HG02884 (cell line): ENCODE results near the gene GADL1.

Experiments used
- ATAC-seq: cut with Tn5 transposase; IDR thresholded peaks from one replicate; pipeline ENCODE4 v1.9.1; 2021; ENCODE audit warnings: mild to moderate bottlenecking, moderate library complexity; ENCODE audit not compliant: unreplicated experiment

GADL1 gene

DNA sequence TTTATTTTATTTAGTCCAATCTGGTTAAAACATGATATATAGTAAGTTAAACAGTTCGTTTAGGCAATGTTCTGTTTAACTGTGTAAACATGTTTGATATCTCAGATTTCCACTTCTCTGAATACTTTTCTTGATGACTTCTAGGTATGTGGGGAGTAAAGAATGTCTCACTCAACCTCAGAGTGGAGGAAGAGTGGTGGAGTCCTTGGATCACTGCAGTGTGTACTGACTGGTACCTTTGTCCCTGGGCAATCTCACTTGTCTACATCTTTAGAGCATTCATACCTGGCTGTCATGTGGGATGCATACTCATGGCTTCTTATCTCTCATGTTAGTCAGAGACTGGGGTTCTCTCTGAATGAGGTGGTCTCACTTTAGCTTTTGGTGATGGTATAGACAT lies 15.6 kb downstream of the GADL1 start:
- ATAC-seq, result no peak

DNA sequence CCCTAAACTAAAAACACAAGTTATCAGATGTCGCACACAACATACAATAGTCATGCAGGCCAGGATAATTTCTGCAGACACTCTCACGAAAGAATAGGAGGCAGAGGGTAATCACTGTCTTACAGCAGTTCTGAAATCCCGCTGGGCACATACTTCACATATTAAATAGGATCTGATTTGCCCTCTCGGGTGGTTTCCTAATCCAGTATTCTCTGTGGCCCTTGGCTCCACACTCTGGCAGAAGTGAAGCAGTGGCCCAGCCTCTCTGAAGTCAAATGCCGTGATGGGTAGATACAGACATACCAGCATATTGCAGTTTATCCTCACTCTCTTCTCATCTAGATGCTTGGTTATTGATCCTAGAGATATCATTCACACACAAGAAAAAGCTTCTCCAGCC lies 19.0 kb downstream of the GADL1 start:
- no peak for ATAC-seq

DNA sequence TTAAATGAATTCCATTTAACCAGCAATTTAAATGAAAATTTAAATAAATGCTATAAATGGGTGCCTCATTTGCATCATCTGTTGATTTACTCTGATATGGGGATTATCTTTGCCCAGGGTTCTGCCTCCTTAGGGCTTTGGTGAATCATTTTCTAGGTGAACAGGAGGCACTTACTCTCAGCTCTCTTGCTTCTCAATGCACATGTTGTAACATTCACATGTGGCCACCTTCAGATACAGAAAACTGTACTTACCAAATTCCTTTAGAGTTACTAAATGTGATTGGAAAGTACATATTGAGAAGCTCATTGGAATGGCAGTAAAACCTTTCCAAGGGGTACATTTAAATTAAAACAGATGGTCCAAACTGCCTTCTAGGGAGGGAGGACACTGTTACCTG lies 20.8 kb downstream of the GADL1 start:
- ATAC-seq, result no peak

DNA sequence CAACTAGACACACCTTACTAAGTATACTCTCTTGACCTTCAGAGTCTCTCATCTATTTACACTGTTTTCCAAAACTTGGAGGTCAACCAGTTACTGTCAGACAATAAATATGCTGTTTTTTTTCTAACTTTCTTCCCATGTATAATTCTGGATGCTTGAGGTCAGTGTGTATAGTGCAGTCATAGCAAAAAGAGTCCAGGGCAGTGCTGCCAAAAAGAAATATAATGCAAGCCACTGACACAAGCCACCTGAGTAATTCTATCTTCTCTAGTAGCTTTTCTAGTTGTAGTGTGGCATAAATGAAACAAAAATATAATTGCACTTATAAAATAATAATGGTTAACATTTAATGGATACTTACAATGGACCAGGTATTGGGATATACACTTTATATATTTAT lies 21.6 kb downstream of the GADL1 start:
- ATAC-seq, result no peak

DNA sequence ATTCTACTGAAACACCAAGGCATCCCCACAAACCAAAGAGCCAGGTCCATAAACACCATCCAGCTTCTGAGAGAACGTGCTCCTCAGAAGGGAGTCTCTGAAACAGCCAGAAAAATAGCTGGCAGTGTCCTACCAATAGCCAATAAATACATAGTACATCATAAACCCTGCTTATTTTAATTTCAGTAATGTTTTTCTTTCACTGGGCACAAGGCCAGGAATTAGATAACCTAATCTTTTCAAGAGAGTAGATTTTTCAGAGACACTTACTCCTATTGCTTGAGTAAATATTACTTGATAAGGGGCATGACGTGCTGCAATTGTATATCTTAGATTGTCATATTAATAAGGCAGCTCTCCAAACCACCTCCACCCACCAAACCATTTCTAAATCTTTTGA lies 22.7 kb downstream of the GADL1 start:
- no peak for ATAC-seq

DNA sequence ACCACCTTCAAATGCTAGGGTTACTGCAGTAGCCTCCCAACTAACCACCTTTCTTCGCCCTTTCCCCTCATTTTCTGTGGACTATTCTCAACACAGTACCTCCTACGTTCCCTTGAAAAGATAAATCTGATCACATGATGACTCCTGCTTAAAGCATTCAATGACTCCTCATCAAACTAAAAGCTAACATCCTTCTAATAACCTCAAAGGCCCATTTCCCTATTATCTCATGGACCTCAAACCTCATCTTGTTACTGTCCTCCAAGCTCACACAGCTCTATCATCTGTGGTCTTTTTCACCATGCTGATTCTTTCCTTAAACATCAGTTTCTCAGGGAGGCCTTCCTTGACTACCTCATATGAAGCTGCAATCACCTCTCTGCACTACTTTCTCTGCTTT lies 29.6 kb downstream of the GADL1 start:
- no peak for ATAC-seq

DNA sequence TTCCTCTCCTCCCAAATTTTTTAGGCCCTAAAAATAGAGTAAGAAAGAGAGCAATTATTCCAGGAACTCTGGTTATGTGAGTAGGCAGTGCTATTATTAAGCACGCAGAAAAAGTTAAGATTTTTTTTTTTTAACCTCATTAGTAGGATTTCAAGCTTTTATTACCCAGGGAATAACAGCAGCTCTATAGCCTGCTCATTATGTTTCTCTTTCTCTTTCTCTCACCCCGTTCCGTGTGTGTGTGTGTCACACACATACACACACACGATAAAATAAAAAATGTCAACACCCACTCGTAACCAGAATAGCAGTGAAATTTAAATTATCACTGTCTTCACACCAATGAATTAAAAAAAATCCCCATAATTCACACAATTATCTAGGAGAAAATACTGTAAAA lies 30.3 kb downstream of the GADL1 start:
- ATAC-seq, result no peak

DNA sequence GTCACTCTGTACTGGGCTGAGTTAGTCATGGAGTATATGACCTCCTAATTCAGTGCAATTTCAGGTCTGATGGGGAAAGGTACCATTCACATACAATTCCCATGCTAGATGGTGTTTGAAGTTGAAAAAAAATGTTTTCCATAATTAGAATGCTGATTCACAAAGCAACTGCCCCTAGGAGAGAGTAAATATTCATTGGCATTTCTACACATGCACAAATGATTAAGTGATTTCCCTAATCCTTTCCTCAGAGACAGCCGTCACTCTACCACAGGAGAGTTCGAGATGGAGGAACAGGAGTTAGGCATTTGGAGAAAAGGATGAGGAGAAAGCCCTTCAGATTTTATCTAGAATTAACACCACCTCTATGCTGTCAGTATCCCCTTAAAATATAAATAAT lies 32.5 kb downstream of the GADL1 start:
- no peak for ATAC-seq

DNA sequence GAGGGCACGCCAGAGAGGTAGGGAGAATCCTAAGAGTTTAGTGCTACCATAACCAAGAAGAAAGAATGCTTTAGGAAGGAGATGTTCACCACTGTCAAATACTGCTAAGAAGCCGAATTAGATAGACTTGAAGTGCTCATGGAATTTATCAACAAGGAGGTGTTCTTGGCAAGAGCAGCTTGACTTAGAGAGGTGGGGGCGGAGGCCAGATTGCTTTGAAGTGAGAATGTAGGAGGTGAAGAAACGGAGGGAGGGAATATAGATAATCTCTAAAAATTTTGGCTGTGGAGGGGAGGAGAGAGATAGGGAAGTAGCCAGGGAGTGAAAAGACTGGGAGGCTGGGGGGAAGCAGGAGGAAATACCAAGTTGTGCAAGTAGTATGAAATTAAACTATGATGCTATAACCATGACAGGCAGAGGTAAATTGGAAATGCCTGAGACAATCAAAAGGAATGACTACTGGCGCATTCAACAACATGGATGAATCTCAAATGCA lies 35.5 kb downstream of the GADL1 start:
- ATAC-seq, result no peak

DNA sequence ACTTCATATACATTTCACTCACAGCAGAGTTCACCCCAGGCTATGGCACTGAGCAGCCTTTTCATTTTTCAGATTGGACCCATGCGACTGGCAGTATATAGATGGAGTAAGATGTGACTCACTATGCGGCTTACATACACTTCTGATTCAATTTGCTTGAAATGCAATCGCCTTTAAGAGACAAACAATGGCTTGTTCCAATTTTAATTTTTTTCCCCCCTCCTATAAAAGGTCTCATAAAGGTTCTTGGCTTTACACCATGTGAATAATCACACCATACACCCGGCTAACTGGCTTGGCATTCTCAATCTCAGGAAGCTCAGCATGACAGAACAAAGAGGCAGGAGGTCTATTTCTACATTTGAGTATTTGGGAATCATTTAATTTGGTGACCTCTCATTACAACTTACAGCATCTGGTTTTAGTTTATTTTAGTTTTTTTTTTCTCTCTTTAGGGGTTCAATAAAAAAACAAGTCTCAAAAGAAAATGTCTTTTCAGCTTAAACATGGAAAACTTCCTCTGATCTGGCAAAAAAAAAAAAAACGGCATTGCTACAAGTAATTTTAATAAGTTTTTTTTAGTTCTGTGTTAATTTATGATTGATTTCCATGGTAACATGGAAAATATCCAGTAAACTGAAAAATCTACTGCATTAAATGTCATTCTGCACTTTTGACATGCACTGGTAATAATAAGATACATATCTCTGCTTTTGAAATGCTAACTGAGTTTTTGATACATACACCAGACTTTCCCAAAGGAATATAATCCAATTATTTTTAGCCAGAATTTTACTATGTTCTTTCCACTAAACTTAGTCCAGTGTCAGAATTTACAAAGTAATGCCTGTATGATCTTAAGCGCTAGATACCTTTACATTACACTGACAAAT lies 38.8 kb downstream of the GADL1 start:
- ATAC-seq, result no peak

DNA sequence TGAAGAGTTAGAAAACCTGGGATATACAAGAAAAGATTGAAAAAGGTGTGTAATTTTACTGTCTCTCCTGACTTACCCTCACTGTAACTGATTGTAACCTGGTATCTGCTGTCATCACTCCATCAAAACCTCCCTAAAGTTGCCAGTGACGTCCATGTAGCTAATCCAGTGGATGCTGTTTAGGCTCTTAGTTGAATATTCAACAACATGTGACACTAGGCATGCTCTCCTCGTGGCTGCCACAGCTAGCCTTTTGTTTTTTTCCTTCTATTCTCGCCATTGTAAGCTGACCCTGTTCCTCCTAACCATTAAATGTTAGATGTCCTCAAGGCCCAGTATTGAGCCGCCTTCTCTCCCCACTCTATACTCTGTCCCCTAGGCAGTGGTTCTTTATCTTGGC lies 41.6 kb downstream of the GADL1 start:
- no peak for ATAC-seq

DNA sequence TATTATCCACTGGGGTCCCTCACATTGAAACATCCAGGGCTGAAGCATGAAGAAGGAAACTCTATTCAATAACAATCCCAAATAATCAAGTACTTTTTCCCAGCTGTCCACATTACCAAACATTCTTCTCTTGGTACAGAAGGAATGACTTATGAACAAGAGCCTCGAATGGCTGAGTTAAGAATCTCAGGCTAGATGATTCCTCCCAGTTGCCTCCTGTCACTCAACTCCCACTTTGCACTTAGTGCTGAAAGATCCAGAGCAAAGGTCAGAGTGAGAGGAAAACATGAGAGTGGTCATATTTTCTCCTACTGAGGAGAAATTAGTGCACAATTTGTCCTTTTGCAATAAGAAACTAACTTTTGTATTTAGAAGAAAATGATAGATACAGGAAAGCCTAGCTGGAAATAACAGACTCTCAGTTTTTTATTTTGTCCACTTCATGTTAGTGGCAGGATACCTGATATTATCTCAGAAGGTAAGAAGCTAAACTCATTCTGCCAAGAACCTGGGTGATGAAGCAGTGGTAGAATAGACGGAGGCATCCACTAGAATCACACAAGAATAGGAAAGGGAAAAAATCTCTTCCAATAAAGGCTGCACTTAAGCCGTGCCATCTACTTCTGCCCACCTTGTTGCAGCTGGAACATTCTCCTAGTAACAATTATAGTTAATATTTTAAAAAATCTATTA lies 46.2 kb downstream of the GADL1 start:
- ATAC-seq, result no peak

DNA sequence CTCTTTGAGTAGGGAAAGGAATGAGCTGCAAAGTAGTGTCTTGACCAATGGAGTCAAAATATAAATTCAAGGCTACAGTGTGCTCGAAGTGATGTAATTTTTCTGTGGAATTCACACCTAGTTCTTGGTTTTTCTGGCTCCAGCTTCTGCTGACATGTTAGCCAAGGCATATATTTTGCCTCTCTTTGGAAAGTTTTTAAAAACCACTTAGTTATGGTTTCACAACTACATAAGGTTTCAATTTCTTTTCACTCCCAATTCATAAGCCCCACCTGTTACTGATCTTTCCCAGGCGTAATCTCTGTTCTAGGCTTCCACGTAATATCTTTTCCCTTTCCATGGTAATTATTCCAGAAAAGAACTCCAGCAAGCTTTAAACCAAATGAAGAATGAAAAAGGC lies 46.9 kb downstream of the GADL1 start:
- no peak for ATAC-seq

DNA sequence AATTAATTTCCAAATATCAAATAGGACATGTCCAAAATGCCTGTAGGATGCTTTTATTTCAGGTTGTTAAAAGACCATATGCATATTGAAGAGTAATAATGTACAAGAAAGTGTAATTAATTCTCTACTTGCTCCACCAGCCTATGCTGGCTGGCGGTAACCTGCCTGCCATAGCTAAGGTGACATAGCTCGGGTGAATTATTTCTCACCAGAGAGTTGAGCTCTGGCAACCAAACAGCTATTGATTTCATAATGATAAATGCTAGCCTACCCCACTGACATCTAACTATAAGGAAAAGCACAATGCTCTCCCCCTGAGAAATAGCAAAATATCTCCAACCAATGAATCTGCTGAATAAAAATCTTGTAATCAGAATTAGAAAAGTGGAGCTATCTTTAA lies 48.9 kb downstream of the GADL1 start:
- ATAC-seq, result no peak

DNA sequence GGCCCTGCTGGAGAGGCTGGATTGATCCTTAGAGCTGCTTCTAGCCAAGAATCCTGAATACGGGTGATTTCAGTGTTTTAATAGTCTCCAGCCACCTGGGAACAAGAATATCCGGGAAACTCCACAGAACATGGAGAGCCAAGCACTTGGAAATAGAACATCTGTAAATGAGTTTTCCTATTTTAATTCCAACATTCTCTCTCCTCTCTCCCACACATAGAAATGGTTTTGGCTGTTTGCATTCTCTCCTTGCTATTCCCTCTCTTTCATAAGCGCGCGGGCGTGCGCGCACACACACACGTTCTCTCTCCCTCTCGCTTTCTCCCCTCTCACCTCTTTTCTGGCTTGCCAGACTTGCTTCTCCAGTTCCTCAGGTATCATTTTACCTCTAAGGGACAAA lies 50.6 kb downstream of the GADL1 start:
- no peak for ATAC-seq

DNA sequence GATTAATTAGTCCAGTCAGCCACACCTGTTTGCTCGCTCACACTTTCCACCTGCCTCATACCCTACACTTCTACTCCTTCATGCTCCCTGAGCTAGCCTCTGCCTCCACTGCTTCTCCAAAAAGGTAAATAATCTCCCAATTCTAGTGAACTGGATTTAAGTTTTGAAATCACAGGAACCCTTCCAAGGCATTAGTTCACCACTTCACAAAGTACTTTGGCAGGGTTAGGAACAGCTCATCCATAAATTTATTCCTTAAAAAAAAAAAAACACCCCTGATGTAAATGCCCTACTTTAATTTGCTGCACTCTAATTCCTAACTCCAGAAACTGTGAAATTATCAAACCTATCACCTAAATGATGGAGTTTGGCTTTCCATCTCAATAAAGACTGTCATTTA lies 58.3 kb downstream of the GADL1 start:
- no peak for ATAC-seq

DNA sequence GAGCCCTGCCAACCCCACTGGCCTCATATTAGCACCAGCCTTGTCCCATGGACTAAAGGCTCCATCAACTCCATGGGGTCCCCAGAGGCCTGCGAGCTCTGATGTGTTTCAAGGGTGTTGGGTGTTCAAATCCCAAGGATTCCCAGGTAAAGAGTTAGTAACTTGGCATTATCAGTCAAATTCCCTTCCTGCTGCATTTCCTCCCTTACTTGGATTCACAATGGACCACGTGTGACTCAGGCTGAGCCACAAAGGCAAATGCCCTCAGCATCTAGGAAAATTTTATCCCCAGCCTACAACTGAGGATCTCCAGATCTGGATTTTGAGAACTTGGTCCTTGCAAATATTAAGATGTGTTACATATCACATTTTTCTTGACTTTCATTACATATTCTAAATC lies 58.8 kb downstream of the GADL1 start:
- no peak for ATAC-seq

DNA sequence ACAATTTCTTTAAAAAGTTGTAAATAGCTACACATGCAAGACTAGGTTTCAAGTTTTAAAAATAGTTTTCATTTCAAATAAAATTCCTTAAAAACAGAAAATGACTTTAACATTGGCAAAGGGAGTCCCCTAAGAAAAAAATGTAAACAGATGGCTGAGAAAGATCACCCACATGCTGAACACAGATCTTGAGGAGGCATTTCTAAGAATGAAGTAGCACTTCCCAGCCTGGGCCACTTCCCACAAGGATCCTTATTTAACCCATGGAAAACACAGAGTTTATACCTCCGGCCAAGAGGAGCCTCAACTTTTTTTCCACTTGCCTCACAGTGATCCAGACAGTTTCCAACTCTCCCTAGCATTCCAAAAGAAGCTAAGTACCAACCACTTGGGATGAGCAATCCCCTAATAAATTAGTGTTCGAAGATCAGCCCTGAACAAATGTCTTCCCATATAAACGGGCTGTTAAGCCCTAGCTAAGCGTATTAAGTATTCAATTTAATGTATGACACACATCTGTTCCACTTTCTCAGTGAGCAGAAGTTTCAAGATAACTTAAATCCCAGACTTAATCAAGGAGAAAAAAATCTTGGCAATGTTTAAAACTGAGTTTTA lies 61.4 kb downstream of the GADL1 start:
- ATAC-seq, result no peak

DNA sequence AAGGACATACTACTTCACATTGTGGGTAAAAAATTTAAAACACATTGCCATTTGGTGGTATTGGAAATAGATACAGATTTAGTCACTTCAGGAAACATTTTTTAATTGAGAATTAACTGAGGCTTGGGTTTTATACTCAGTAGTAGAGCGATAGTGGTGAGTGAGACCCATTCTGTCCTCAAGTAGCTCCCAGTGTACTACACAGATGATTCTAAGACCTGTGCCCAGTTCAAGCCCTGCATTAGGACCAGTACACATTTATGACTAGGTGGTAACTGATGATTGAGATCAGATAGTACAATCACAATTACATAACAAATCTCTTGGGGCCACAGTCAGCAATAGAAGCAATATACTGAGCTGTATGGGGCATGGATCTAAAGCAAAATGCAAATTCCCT lies 67.4 kb downstream of the GADL1 start:
- no peak for ATAC-seq

DNA sequence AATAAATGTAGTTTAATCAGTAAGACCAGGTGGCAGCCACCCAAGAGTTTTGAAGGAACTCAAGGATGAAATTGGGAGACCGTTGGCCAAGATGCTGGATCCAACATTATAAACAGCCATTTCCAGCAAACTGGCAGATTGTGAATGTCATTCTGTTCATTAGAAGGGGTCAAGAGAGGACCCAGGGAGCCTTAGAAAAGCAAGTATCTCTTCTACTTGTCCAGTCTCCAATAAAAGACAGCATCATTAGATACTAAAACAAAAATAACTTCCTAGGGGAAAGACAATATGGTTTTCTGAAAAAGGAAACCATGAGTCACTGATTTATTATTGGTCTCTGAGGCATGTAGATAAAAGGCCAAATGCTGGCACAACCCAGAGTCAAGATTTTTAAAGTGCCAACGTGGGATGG lies 67.9 kb downstream of the GADL1 start:
- no peak for ATAC-seq

DNA sequence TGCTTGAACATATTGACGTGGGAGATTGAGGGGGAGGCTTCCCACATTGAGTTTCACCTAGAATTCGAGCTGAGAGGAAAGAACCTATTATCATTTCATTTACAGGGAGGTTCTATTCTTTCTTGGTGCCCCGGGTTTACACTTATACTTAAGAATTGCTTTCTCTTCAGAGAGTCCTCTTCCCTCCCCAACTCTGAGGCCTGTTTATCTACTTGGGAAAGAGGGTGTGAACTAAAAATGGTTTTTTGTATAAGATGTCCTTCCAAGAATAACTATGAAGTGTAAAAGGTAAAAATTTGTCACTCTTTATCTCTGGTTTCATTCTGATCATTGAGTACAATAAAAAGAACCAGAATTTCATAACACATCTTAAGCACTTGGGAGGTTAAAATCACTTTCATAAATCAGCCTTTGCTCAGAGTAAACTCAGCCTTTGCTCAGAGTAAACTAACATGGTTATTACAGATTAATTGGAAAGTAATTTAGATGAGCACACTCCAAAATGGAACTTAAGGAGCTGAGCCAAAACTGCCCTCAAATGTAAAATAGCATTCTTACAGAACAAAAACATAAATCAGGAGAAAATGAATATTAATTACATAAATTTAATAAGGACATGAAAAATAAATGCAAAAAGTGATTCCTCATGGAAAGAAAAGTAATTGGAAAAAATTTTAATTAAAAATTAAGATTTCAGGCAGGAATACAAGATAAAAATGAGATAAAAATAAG lies 75.2 kb downstream of the GADL1 start:
- ATAC-seq, result no peak
